GM19463 (cell line): ENCODE results near the gene PGAP6.
"Not testable (repeated sequence)": the region's sequence is repeated elsewhere in the genome, so short reads cannot be mapped to it uniquely, and the experiment has no call there.

Source experiments
- ATAC-seq: cut with Tn5 transposase; IDR thresholded peaks from one replicate; pipeline ENCODE4 v1.9.1; 2021; ENCODE audit warnings: mild to moderate bottlenecking, moderate library complexity; ENCODE audit not compliant: unreplicated experiment

PGAP6 gene

DNA sequence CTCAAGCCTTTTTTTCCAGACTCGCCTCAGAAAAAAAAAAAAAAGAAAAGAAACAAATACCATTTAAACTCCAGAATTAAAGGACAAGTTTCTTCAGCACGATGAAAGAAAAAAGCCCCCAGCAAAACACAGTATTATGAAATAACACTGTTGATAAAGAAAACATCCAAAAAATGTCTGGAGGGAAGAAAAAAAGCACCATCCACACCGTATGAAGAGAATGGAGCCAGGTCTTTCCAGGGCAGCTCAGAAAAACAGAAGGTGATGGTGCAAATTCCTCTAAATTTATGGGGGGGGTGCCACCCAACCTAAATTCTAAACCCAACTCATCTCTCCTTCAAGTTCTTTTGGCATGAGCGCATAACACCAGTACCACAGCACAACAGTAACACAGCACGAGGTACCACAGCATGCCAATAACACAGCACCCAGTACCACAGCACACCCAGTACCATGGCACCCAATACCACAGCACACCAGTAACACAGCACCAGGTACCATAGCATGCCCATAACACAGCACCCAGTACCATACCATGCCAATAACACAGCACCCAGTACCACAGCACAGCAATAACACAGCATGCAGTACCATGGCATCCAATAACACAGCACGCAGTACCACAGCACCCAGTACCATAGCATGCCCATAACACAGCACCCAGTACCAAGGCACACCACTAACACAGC, 48.2 kb downstream of the PGAP6 start:
- ATAC-seq, result no peak

GRCh38 chr16:331181-331814, 50.5 kb downstream of the PGAP6 start:
- ATAC-seq, result not testable (repeated sequence)

DNA sequence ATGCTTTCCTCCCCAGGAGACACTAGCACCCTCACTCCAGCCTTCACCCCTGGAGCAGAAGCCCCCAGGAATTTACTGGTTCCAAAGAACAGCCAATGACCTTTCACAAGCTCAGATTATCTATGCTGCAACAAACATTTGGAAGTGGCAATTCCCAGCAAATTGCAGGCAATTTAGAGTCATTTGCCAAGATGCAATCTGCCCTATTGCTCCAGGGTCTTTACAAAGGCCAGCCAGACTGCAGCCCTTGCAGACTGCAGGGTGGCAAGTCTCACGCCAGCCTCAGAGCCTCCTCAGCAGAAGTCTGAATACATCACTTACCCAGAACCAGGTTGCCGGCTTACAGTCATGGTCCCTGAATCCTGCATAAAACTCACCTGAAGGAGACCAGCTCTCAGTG, 51.0 kb downstream of the PGAP6 start:
- no peak for ATAC-seq

- ATAC-seq, result no peak
These were observed 56.2 kb downstream of the PGAP6 start for GRCh38 chr16:325375-326145.

- no peak for ATAC-seq
These were observed 57.1 kb downstream of the PGAP6 start for GRCh38 chr16:324451-325334.

- ATAC-seq, result no peak
These were observed 57.7 kb downstream of the PGAP6 start for GRCh38 chr16:324201-324450.

DNA sequence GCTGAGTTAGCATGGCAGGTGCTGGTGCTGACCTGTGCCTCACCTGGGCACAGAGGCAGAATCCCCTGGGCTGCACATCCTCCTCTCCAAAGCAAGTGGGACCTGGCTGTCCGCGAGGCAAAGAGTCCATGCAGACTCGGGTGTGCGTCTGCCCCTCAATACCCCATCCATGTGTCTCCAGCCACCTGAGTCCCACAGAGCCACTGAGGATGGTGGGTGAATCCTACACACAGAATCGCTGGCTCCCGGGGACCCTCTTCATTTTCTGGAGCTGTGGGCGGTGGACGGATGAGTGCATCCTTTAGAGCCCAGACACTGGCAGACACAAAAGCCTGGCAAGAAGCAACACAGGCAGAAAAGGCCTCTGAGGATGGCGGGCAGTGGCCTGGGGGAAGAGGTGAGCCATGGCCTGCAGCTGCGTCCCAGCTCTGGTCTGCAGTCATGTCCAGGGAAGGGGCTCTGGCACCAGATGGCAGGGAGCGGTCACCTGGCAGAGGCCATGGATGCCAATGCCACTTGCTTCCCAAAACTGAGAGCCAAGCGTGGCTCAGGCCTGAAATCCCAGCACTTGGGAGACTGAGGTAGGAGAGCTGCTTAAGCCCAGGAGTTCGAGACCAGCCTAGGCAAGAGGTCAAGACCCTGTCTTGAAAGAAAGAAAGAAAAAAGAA, 59.2 kb downstream of the PGAP6 start:
- no peak for ATAC-seq

GRCh38 chr16:321532-321931, 60.2 kb downstream of the PGAP6 start:
- ATAC-seq, result no peak
